SU-DHL-6 (cell line): ENCODE measurements around the gene STAT5A.

Experiments
- CTCF ChIP-seq: fragments of 200-600 bp; sonication (generic); IDR thresholded peaks from one replicate; pipeline ENCODE4 v1.5.1; 2017; ENCODE audit warnings: antibody characterized with exemption, mild to moderate bottlenecking, low read length, moderate library complexity; ENCODE audit not compliant: insufficient read depth, poor library complexity, severe bottlenecking
- EZH2phosphoT487 ChIP-seq: fragments of 200-600 bp; sonication (generic), shearing (Covaris generic); conservative IDR thresholded peaks from 2 replicates; pipeline ENCODE4 v1.6.1; 2018; ENCODE audit warnings: mild to moderate bottlenecking, antibody characterized with exemption, low read length, moderate library complexity, mixed read lengths

GRCh38 chr17:42249681-42250446 is 38.4 kb upstream of the STAT5A start:
- TF ChIP-seq CTCF: no peak
- TF ChIP-seq EZH2phosphoT487: no peak
